ENCODE results near the gene GSC2.

GSC2 gene

GRCh38 chr22:19133561-19133960, 16.5 kb downstream of the GSC2 start:
- TF ChIP-seq TAF1 (IDR thresholded peaks at IDR 0.05; ENCODE audit: low read depth) (no peak), TCF12 (IDR thresholded peaks at IDR 0.05; ENCODE audit: low read depth) (no peak), ZBTB7A (IDR thresholded peaks at IDR 0.05; ENCODE audit: low read depth) (no peak), FOXM1 (IDR thresholded peaks at IDR 0.05; ENCODE audit: borderline replicate concordance, low read depth) (no peak), RAD21 (IDR thresholded peaks at IDR 0.05; ENCODE audit: low read depth) (no peak), TEAD4 (IDR thresholded peaks at IDR 0.05) (no peak), USF1 (IDR thresholded peaks at IDR 0.05) (no peak), REST (IDR thresholded peaks at IDR 0.05; ENCODE audit: low read depth) (no peak), EP300 (IDR thresholded peaks at IDR 0.05; ENCODE audit: borderline replicate concordance) (no peak), CREB1 (IDR thresholded peaks at IDR 0.05; ENCODE audit: low read depth) (no peak), MAX (IDR thresholded peaks at IDR 0.05) (no peak), EGR1 (IDR thresholded peaks at IDR 0.05) (no peak), NFIC (IDR thresholded peaks at IDR 0.05) (no peak), YY1 (IDR thresholded peaks at IDR 0.05; ENCODE audit: low read depth) (no peak), CEBPB (IDR thresholded peaks at IDR 0.05) (no peak)

GRCh38 chr22:19132693-19133400, 17.2 kb downstream of the GSC2 start:
- TF ChIP-seq CEBPB (IDR thresholded peaks at IDR 0.05) (no peak), MAX (IDR thresholded peaks at IDR 0.05) (no peak), REST (IDR thresholded peaks at IDR 0.05; ENCODE audit: low read depth) (no peak), TAF1 (IDR thresholded peaks at IDR 0.05; ENCODE audit: low read depth) (no peak), FOXM1 (IDR thresholded peaks at IDR 0.05; ENCODE audit: borderline replicate concordance, low read depth) (no peak)

GRCh38 chr22:19132153-19132552, 17.9 kb downstream of the GSC2 start:
- TF ChIP-seq EGR1 (IDR thresholded peaks at IDR 0.05) (no peak), TEAD4 (IDR thresholded peaks at IDR 0.05) (no peak), REST (IDR thresholded peaks at IDR 0.05; ENCODE audit: low read depth) (no peak), CEBPB (IDR thresholded peaks at IDR 0.05) (no peak), TCF12 (IDR thresholded peaks at IDR 0.05; ENCODE audit: low read depth) (no peak), NFIC (IDR thresholded peaks at IDR 0.05) (no peak)

GRCh38 chr22:19131685-19132015, 18.4 kb downstream of the GSC2 start:
- TF ChIP-seq MAX (IDR thresholded peaks at IDR 0.05), result no peak
- TF ChIP-seq RAD21 (IDR thresholded peaks at IDR 0.05; ENCODE audit: low read depth), result no peak
- no peak for TF ChIP-seq TCF12 (IDR thresholded peaks at IDR 0.05; ENCODE audit: low read depth)
- no peak for TF ChIP-seq EGR1 (IDR thresholded peaks at IDR 0.05)
- no peak for TF ChIP-seq YY1 (IDR thresholded peaks at IDR 0.05; ENCODE audit: low read depth)
- TF ChIP-seq FOXM1 (IDR thresholded peaks at IDR 0.05; ENCODE audit: borderline replicate concordance, low read depth), result no peak
- TF ChIP-seq REST (IDR thresholded peaks at IDR 0.05; ENCODE audit: low read depth), result no peak
- TF ChIP-seq CEBPB (IDR thresholded peaks at IDR 0.05), result no peak
- TF ChIP-seq USF1 (IDR thresholded peaks at IDR 0.05), result no peak
- TF ChIP-seq TEAD4 (IDR thresholded peaks at IDR 0.05), result no peak
- no peak for TF ChIP-seq CREB1 (IDR thresholded peaks at IDR 0.05; ENCODE audit: low read depth)
- TF ChIP-seq TAF1 (IDR thresholded peaks at IDR 0.05; ENCODE audit: low read depth), result no peak
- TF ChIP-seq NFIC (IDR thresholded peaks at IDR 0.05), result no peak
- no peak for TF ChIP-seq ZBTB7A (IDR thresholded peaks at IDR 0.05; ENCODE audit: low read depth)
- no peak for TF ChIP-seq EP300 (IDR thresholded peaks at IDR 0.05; ENCODE audit: borderline replicate concordance)
